DOHH2 (cell line): Measurements from ENCODE around the gene YPEL1.

Experiments
- H3F3A ChIP-seq: fragments of 200-600 bp; sonication (generic), shearing (Covaris generic); 2 replicates; pipeline ENCODE4 v1.6.0; 2016; ENCODE audit warnings: antibody characterized with exemption, mild to moderate bottlenecking; ENCODE audit not compliant: control insufficient read depth, insufficient read depth
- H3K27ac ChIP-seq: fragments of 200-600 bp; sonication (generic); 2 replicates; pipeline ENCODE4 v1.5.1; 2014; ENCODE audit warnings: low read depth, mild to moderate bottlenecking, low read length, moderate library complexity
- H3K27me3 ChIP-seq: fragments of 200-600 bp; sonication (generic); 2 replicates; pipeline ENCODE4 v1.6.1; 2014; ENCODE audit warnings: mild to moderate bottlenecking, low read length, mixed read lengths; ENCODE audit not compliant: control insufficient read depth
- H3K36me3 ChIP-seq: fragments of 200-600 bp; sonication (generic); 2 replicates; pipeline ENCODE4 v1.6.1; 2014; ENCODE audit warnings: mild to moderate bottlenecking, low read length, moderate library complexity, mixed read lengths; ENCODE audit not compliant: control insufficient read depth
- H3K4me1 ChIP-seq: fragments of 200-600 bp; sonication (generic); 2 replicates; pipeline ENCODE4 v1.6.1; 2014; ENCODE audit warnings: mild to moderate bottlenecking, low read length, mixed read lengths; ENCODE audit not compliant: control insufficient read depth
- H3K4me2 ChIP-seq: fragments of 200-600 bp; sonication (generic); 2 replicates; pipeline ENCODE4 v1.6.0; 2014; ENCODE audit warnings: mild to moderate bottlenecking, low read length, moderate library complexity
- H3K4me3 ChIP-seq: fragments of 200-600 bp; sonication (generic); 2 replicates; pipeline ENCODE4 v1.5.1; 2014; ENCODE audit warnings: mild to moderate bottlenecking, low read length, mixed read lengths
- H3K79me2 ChIP-seq: fragments of 200-600 bp; sonication (generic); 2 replicates; pipeline ENCODE4 v1.6.1; 2014; ENCODE audit warnings: mild to moderate bottlenecking, low read length, mixed read lengths; ENCODE audit not compliant: control insufficient read depth
- H3K9me2 ChIP-seq: fragments of 200-600 bp; sonication (generic); replicated peaks from 2 replicates; pipeline ENCODE4 v1.6.1; 2014; ENCODE audit warnings: mild to moderate bottlenecking, low read length, mixed read lengths; ENCODE audit not compliant: control insufficient read depth
- H3K9me3 ChIP-seq: fragments of 200-600 bp; sonication (generic); 2 replicates; pipeline ENCODE4 v1.6.1; 2014; ENCODE audit warnings: antibody characterized with exemption, low read length, mixed read lengths; ENCODE audit not compliant: control insufficient read depth, insufficient read depth
- H4K20me1 ChIP-seq: fragments of 200-600 bp; sonication (generic); 2 replicates; pipeline ENCODE4 v1.6.0; 2014; ENCODE audit warnings: low read depth, mild to moderate bottlenecking, antibody characterized with exemption, low read length, moderate library complexity; ENCODE audit not compliant: control insufficient read depth, insufficient read depth
- CTCF ChIP-seq: fragments of 200-600 bp; sonication (generic); IDR thresholded peaks from one replicate; pipeline ENCODE4 v1.5.1; 2014; ENCODE audit warnings: antibody characterized with exemption, mild to moderate bottlenecking, low read depth, low read length; ENCODE audit not compliant: poor library complexity, severe bottlenecking
- EZH2phosphoT487 ChIP-seq: fragments of 200-600 bp; sonication (generic); IDR thresholded peaks from 2 replicates; pipeline ENCODE4 v1.6.1; 2017; ENCODE audit warnings: borderline replicate concordance, mild to moderate bottlenecking, antibody characterized with exemption, low read length, moderate library complexity, mixed read lengths

The YPEL1 gene

GRCh38 chr22:21661991-21662390 is 73.6 kb downstream of the YPEL1 start:
- no peak for TF ChIP-seq CTCF
- no peak for TF ChIP-seq EZH2phosphoT487

GRCh38 chr22:21660904-21661303 is 74.7 kb downstream of the YPEL1 start:
- H3K27ac ChIP-seq = no peak overlapping the region
- no peaks in the 10 kb centered on the region for H3K36me3 ChIP-seq

More at GRCh38 chr22:21661991-21662390, 73.6 kb downstream of the YPEL1 start:
- Histone ChIP-seq H3K4me1 (peaks cover 30% of the 10 kb centered on the region), H3K9me2 (no peaks in the 10 kb centered on the region), H3K36me3 (0 out of 2 replicates have a peak, but pooled peaks cover 3% of the 10 kb centered on the region), H4K20me1 (no peaks in the 10 kb centered on the region), H3K4me2 (no peak overlapping the region), H3K27me3 (no peaks in the 10 kb centered on the region), H3K9me3 (no peaks in the 10 kb centered on the region), H3F3A (0 out of 2 replicates have a peak, but pooled peaks cover 2% of the 10 kb centered on the region), H3K27ac (no peak overlapping the region), H3K4me3 (no peak overlapping the region), H3K79me2 (peaks cover 12% of the 10 kb centered on the region)

GRCh38 chr22:21659864-21660525 is 75.6 kb downstream of the YPEL1 start:
- no peaks in the 10 kb centered on the region for H3K27me3 ChIP-seq
- H3K9me2 ChIP-seq = no peaks in the 10 kb centered on the region
- peaks cover 25% of the 10 kb centered on the region for H3K4me1 ChIP-seq
- H3K27ac ChIP-seq = no peak overlapping the region
- H3K4me2 ChIP-seq = no peak overlapping the region
- no peaks in the 10 kb centered on the region for H3K79me2 ChIP-seq
- no peaks in the 10 kb centered on the region for H3K9me3 ChIP-seq
- no peak overlapping the region for H3K4me3 ChIP-seq
- peaks cover 9% of the 10 kb centered on the region for H3F3A ChIP-seq
- H3K36me3 ChIP-seq = no peaks in the 10 kb centered on the region
- TF ChIP-seq EZH2phosphoT487 = no peak
- TF ChIP-seq CTCF = no peak
- H4K20me1 ChIP-seq = no peaks in the 10 kb centered on the region

More at GRCh38 chr22:21660904-21661303, 74.7 kb downstream of the YPEL1 start:
- Histone ChIP-seq H3K4me1 (peaks cover 33% of the 10 kb centered on the region), H3F3A (peaks cover 9% of the 10 kb centered on the region), H3K4me3 (no peak overlapping the region), H3K9me2 (no peaks in the 10 kb centered on the region), H3K9me3 (no peaks in the 10 kb centered on the region), H3K4me2 (no peak overlapping the region), H4K20me1 (no peaks in the 10 kb centered on the region), H3K27me3 (no peaks in the 10 kb centered on the region), H3K79me2 (peaks cover 1% of the 10 kb centered on the region)
- no peak for TF ChIP-seq CTCF
- TF ChIP-seq EZH2phosphoT487 = no peak
